ENCODE data around the gene ARF3. TPM values are rescaled to one million over a fixed set of nuclear protein-coding genes. Genes with fewer than 3 reads are reported as not detected.

The ARF3 gene
- total RNA-seq, 1 experiment from 2014 or later: 263 TPM

DNA sequence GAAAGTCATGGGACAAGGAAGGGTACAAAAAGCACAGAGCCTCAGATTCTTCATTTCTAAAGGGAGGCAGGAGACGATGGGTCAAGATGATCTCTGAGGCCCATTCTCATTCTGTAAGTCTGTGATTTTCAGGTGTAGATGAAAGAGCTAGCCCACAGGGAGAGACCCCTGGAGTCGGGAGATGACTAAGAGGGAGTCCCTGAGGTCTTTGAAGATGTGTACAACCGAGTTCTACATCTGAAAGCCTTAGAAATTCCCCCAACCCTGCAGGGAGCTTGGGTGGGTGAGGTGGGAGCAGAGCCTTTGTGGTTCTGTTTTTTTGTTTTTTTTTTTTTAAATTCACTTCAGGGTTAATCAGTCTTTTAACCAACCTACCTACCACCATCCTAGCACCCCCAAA, 11.2 kb upstream of the ARF3 start:
- Histone ChIP-seq H2AFZ (ENCODE audit: low read length) (no peak overlapping the region), H3K23me2 (ENCODE audit: insufficient read length, low read depth, low read length, poor library complexity, severe bottlenecking) (peaks cover 9% of the 10 kb centered on the region), H4K5ac (ENCODE audit: insufficient read length, low read depth, low read length) (no peak overlapping the region), H3K4ac (ENCODE audit: low read depth, low read length) (no peak overlapping the region), H2BK15ac (ENCODE audit: low read depth, low read length) (no peak overlapping the region), H4K91ac (ENCODE audit: insufficient read length, low read depth, low read length) (no peak overlapping the region), H3K9me3 (ENCODE audit: control insufficient read depth, low read depth, low read length) (no peaks in the 10 kb centered on the region), H3K27ac (ENCODE audit: insufficient read length, low read depth, low read length) (no peak overlapping the region), H3K9ac (ENCODE audit: extremely low read depth, insufficient read length, low read length) (no peak overlapping the region), H2BK12ac (ENCODE audit: insufficient read length, low read depth, low read length) (no peak overlapping the region), H3K18ac (ENCODE audit: insufficient read length, low read depth, low read length) (no peak overlapping the region), H3K56ac (ENCODE audit: insufficient read length, low read depth, low read length) (no peak overlapping the region), H3K23ac (ENCODE audit: insufficient read length, low read depth, low read length) (no peak overlapping the region), H3K4me2 (ENCODE audit: insufficient read depth, insufficient read length, low read length) (no peak overlapping the region), H3K79me1 (ENCODE audit: insufficient read depth, low read depth, low read length, poor library complexity, severe bottlenecking) (no peaks in the 10 kb centered on the region), H2BK5ac (ENCODE audit: insufficient read length, low read length) (no peak overlapping the region), H2AK5ac (ENCODE audit: insufficient read length, low read length) (no peak overlapping the region), H3K4me1 (ENCODE audit: insufficient read depth, low read length) (peaks cover 11% of the 10 kb centered on the region), H2BK20ac (ENCODE audit: low read depth, low read length, poor library complexity, severe bottlenecking) (no peak overlapping the region), H3K79me2 (ENCODE audit: insufficient read depth, low read length) (no peaks in the 10 kb centered on the region), H3K14ac (ENCODE audit: insufficient read depth, low read length) (no peak overlapping the region), H4K8ac (replicated peaks; ENCODE audit: insufficient read length, low read depth, low read length) (no peak overlapping the region), H2BK120ac (ENCODE audit: low read depth, low read length, poor library complexity, severe bottlenecking) (no peak overlapping the region), H3K27me3 (ENCODE audit: insufficient read depth, low read length) (peaks cover 58% of the 10 kb centered on the region), H4K20me1 (ENCODE audit: control insufficient read depth, insufficient read depth, insufficient read length) (no peaks in the 10 kb centered on the region), H3T11ph (ENCODE audit: low read length) (no peak overlapping the region)
- Mint-ChIP-seq H3K27me3 (ENCODE audit: low read depth) (peaks cover 67% of the 10 kb centered on the region), H3K27ac (peak overlapping the region in 1 of 3 experiments; percentile 35; a peak in 1 of 7 replicates), H3K36me3 (ENCODE audit: insufficient read depth in 1 of 3, low read depth in 3 of 3) (no peaks in the 10 kb centered on the region; a peak in 1 of 7 replicates), H3K9me3 (peaks cover 0 to 2% of the 10 kb centered on the region in 2 experiments; a peak in 3 of 5 replicates), H3K4me3 (peak overlapping the region in 1 of 2 experiments; percentile 28; a peak in 3 of 5 replicates), H3K4me1 (peaks cover 61 to 63% of the 10 kb centered on the region in 2 experiments)
- TF ChIP-seq, protein P1, sequence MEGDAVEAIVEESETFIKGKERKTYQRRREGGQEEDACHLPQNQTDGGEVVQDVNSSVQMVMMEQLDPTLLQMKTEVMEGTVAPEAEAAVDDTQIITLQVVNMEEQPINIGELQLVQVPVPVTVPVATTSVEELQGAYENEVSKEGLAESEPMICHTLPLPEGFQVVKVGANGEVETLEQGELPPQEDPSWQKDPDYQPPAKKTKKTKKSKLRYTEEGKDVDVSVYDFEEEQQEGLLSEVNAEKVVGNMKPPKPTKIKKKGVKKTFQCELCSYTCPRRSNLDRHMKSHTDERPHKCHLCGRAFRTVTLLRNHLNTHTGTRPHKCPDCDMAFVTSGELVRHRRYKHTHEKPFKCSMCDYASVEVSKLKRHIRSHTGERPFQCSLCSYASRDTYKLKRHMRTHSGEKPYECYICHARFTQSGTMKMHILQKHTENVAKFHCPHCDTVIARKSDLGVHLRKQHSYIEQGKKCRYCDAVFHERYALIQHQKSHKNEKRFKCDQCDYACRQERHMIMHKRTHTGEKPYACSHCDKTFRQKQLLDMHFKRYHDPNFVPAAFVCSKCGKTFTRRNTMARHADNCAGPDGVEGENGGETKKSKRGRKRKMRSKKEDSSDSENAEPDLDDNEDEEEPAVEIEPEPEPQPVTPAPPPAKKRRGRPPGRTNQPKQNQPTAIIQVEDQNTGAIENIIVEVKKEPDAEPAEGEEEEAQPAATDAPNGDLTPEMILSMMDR (conservative IDR thresholded peaks at IDR 0.05): no peak
- WGBS (ENCODE audit: extremely low coverage, insufficient read length, low lambda C conversion rate): no CpG with 5 or more reads among the region's 3 CpGs
- DNase-seq: no peak
